NCI-H1048 (cell line): ENCODE results near the gene AFM.
"Not testable (repeated sequence)": the region's sequence is repeated elsewhere in the genome, so short reads cannot be mapped to it uniquely, and the experiment has no call there.

Source experiments
- DNase-seq: peaks from one replicate; lab custom pipeline; 2025; lab: John Stamatoyannopoulos, UW

AFM gene

DNA sequence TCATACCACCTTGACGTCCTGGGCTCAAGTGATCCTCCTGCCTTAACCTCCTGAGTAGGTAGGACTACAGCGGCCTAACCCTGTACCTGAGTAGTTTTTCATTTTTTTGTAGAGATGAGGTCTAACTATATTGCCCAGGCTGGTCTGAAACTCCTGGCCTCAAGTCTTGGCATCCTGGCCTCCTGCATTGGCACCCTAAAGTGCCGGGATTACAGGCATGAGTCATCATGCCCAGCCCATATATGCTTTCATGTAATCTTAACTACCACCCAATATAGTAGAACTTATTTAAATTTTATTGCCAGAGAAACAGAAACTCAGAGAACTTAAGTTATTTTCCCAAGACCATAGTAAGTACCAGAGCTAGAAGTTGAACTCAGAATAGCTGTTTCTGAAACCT lies 27.1 kb downstream of the AFM start:
- no peak for DNase-seq

DNA sequence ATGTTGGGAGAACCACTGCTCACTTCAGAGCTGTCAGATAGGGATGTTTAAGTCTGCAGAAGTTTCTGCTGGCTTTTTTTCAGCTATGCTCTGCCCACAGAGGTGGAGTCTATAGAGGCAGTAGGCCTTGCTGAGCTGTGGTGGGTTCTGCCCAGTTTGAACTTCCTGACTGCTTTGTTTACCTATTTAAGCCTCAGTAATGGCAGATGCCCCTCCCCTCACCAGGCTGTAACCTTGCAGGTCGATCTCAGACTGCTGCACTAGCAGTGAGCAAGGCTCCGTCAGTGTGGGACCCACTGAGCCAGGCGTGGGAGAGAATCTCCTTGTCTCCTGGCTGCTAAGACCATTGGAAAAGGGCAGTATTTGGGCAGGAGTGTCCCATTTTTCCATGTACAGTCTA lies 36.8 kb downstream of the AFM start:
- DNase-seq: no peak

DNA sequence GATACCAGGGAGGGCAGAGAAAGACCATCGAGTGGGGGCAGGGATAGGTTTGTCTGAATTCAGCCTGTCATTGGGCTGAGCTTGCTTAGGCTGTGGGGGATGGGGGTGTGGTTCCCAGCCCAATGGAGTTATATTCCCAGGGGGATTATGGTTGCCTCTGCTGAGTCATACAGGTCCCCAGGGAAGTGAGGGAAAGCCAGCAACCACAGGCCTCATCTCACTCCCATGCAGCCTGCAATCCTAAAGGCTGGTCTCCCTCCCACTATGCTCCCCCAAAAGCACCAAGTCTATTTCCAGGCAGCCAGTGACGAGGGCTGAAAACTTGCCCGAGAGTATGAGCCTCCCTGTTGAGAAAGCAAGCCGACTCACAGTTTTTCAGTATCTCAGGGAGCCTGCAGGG lies 39.3 kb downstream of the AFM start:
- DNase-seq: no peak

DNA sequence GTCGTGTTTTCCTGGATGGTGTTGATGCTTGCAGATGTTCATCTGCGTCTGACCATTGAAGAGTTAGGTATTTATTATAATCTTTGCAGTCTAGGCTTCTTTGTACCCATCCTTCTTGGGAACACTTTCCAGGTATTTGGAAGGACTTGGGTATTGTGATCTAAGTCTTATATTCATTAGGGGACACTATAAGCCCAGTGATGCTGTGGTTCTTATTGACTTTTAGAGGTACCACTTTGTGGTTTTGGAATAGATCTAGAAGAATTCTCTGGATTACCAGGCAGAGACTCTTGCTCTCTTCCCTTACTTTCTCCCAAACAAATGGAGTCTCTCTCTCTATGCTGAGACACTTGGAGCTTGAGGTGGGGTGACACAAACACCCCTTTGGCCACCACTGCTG lies 41.6 kb downstream of the AFM start:
- no peak for DNase-seq

DNA sequence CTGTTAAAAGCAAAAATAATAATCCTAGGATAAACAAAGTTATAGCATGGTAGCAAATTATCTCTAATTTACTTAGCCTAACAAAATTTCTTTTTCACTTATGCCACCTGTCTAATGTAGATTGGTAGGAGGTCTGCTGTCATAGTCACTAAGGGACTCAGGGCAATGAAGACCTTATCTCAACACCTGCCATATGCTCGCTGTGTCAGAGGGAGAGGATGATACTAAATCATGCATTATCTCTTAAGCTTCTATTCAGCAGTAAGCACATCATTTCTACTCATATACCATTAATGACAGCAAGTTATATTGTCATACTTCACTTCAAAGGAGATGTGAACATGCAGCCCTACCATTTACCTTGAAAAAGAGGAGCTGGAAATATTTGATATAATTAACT lies 44.1 kb downstream of the AFM start:
- DNase-seq: no peak

DNA sequence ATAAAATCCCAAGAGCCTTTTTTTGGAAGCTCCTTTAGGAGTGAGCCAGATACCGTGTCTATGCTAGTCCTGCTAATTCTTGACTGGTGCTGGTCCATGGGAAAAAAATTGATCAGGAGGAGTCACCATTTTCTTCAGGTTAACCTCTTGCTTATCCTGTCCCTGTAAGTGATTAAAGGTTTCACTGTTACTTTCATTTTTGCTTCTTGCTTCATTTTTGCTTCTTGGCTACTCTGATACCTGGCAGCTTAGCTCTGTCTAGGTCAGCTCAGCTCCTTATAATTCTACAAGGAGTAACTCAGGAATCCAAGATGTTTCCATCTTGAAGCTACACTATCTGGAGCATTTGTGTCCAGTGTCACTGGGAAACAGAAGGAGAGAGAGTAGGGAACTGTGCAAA lies 45.7 kb downstream of the AFM start:
- no peak for DNase-seq

DNA sequence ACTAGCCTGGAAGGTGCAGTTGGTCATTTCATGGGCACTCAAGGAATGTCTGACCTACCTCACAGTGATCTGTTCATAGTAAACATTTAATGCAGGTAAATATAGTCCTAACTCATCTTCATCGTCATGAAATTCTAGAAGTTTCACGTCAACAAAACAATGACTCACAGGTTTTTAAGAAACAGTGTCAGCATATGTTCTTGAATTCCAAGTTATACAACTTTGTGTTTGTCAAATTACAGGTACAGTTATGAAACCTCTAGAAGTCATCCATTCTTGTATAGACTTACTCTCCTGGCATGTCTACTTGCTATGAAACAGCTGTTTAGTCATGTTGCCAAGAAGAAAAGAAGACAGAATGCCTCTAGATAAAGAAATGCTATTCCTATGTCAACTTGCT lies 46.6 kb downstream of the AFM start:
- DNase-seq: no peak

DNA sequence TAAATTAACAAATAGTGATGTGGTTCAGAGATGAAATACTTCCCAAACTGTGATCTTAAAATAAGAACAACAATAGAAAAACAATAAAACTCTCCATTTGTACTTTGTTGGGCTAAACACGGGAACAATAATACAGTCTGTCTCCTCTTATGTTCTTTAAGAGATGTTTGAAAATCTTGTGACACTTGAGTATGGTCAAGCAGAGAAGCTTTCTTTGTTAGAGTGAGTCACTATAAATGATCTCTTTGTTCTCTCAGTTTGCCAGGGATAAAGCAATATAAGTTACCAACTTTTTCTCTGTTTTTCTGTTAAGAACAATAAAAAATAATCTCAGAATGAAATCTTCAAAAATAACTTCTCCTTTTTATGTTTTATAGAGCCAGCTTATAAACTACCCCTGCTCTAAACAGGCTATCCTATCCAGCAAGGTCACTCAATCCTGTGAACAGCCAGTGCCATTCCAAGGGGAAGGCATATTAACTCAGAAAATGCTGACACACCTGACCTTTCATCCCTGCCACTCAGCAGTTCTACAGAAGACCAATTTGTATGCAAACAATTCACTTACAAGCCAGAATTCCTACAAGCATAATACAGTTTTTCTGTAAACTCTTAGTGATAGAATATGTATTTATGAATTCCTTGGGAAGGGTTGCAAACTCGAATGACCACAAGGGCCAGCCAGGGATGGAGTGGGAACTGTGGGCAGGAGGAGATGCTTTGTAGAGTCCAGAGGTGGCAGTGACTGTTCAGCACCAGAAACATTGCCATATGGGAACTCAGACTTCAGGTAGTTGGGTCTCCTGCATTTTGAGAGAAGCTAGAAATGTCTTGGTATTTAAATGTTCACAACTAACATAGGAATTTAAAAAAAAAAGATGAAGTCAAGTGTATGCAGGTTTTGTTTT lies 52.2 kb downstream of the AFM start:
- DNase-seq: no peak

DNA sequence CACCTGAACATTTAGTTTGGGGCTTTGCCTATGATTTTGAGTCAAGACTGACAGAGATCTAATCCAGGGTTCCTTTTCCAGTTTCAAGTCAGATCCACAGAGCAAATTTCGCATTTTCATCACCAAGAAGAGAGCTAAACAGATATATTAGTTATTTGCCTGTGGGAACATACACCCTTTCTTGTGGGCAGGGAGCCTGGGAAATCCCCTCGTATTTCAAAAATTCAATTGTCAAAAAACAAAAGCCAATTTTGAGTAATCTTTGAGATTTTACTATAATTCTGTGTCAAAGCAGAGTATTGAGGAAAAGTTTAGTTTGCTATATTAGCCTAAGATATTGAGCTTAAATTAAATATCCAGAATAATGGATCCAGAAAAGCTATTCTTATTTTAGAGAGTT lies 56.6 kb downstream of the AFM start:
- no peak for DNase-seq

DNA sequence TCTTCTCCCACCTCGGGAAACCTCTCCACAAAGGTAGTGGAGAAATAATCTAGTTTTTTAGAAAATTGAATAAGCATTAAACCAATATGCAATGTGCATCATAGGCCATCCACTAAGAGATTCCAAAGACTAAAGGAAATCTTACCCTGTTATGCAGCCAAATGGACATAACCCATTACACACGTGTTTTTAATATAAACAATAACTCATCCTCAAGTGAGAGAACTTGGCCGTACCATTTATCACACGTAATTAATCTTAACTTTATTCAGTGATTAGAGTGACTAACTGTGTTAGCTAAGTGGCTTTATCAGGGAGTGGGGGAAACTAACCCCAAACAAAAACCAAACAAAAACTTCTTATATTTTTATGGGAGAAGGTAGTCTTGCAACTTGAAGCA lies 57.8 kb downstream of the AFM start:
- no peak for DNase-seq

DNA sequence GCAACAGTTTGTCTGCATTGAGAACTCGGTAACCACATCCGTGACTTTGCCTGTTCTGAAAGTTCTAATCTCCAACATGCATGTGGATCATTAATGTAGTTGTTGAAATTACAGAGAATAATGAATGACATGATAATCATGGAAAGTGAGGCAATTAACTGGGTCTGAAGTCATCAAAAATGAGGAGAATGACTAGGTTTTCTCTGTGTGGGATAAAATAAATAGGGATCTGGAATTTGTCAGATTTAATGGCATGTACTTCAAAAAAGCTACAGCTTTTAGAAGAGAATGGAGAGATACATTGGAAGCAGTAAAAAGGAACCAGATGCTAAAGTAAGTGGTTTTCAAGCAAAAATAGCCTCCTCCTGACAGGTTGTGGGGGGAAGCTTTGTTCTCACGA lies 59.3 kb downstream of the AFM start:
- DNase-seq: no peak

DNA sequence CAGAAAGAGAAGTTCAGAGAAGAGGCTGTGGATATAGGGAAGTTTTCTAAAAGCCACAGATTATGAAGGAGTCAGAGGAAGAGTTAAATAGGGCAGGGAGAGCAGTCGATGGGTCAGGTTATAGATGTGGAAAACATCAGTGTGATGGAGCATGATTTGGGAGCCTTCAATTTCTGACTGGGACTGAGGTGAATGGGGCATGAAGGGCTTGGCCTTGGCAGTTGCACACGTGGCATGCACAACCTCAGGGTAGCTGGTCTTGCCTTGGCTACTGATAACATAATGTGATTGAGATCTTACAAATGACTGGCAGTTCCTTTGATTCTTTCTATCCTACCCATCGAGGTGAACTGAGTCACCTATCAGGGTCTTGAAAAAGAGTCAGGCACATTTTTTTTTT lies 59.7 kb downstream of the AFM start:
- DNase-seq: no peak

DNA sequence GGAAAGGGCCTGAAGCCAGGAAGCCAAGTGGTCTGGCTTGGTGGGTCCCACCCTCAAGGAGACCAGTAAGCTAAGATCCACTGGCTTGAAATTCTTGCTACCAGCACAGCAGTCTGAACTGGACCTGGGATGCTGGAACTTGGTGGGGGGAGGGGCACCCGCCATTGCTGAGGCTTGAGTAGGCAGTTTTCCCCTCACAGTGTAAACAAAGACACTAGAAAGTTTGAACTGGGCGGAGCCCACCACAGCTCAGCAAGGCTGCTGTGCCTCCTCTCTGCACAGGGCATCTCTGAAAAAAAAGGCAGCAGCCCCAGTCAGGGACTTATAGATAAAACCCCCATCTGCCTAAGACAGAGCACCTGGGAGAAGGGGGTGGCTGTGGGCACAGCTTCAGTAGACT lies 63.1 kb downstream of the AFM start:
- no peak for DNase-seq

DNA sequence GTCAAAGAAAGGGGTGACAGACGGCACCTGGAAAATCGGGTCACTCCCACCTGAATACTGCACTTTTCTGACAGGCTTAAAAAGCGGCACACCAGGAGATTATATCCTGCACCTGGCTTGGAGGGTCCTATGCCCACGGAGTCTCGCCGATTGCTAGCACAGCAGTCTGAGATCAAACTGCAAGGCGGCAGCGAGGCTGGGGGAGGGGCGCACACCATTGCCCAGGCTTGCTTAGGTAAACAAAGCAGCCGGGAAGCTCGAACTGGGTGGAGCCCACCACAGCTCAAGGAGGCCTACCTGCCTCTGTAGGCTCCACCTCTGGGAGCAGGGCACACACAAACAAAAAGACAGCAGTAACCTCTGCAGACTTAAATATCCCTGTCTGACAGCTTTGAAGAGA lies 69.3 kb downstream of the AFM start:
- not testable (repeated sequence) for DNase-seq
